Measurements from ENCODE around the gene MTCL1. TPM values are rescaled to one million over a fixed set of nuclear protein-coding genes. Genes with fewer than 3 reads are reported as not detected.

MTCL1 gene
- total RNA-seq, 1 donor, result 59.6 TPM

DNA sequence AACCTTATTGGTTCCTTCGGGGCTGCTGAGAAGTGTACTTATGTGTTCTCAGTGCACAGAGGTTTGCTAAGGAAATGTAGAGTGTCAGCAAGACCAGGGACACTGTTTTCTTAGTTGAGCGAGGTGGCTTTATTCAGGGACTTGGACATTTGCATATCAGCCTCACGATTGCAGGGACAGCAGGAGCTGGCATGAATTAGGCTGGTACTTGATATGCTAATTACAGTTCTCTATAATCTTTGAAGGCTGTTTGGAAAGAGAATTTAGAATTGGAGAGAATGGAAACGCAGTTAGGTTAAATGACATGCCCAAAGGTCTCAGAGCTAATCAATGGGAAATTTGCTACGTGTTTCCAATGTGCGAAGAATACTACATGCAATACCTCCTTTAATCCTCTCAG is 18.7 kb upstream of the MTCL1 start:
- TF ChIP-seq, protein P1, sequence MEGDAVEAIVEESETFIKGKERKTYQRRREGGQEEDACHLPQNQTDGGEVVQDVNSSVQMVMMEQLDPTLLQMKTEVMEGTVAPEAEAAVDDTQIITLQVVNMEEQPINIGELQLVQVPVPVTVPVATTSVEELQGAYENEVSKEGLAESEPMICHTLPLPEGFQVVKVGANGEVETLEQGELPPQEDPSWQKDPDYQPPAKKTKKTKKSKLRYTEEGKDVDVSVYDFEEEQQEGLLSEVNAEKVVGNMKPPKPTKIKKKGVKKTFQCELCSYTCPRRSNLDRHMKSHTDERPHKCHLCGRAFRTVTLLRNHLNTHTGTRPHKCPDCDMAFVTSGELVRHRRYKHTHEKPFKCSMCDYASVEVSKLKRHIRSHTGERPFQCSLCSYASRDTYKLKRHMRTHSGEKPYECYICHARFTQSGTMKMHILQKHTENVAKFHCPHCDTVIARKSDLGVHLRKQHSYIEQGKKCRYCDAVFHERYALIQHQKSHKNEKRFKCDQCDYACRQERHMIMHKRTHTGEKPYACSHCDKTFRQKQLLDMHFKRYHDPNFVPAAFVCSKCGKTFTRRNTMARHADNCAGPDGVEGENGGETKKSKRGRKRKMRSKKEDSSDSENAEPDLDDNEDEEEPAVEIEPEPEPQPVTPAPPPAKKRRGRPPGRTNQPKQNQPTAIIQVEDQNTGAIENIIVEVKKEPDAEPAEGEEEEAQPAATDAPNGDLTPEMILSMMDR (IDR thresholded peaks at IDR 0.05; ENCODE audit: insufficient read depth, low read depth, low read length), result no peak
- no peak overlapping the region for H3K4me3 ChIP-seq (ENCODE audit: low read depth, low read length)
- no peak for DNase-seq (ENCODE audit: low read depth)

DNA sequence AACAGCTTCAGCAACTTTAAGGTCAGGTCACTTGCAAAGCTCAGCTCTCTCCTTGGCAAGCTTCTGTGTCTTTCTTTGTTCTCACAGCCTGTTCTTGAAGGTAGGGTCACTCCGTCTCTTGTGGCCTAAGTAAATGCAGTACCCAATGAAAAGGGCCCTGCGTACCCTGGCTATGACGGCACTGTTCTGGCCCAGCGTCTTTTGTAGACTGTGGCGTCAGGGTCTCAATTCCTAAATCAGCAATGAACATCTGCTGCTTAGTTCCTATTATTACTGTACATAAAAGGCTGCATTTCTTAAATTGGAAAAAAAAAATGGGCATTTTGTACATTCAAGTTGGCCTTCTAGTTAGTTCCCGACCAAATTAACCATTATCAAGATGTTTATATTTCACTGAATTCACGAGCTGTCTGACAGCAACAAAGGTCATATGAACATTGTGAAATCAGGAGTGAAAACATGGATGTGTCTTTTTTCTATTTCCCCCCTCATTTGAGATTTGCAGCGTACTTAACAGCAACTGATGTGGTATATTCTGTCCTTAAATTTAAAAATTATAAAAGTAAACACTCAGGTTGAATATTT is 17.0 kb upstream of the MTCL1 start:
- DNase-seq (ENCODE audit: low read depth), result peak; percentile 77

DNA sequence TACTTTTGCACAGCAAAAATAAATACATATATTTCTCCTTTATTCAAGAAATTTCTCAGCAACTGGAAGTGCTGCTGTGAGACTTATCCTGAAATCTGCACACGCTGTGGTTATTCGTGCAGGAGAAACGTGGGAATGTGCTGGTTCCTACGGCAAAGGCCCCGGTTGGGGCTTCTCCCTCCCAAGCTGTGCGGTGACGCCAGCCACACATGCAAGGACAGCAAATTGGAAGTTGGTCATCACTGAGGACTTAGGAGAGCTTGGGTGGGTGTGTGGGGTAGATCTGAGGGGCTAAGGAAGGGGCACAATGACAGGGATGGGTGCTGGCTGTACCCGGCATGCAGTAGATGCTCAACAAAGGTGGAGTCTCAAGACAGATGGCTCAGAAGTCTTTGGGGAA is 16.5 kb upstream of the MTCL1 start:
- DNase-seq (ENCODE audit: low read depth), result peak; percentile 51
- H3K4me3 ChIP-seq (ENCODE audit: low read depth, low read length), result no peak overlapping the region
- TF ChIP-seq, protein P1 (IDR thresholded peaks at IDR 0.05; ENCODE audit: insufficient read depth, low read depth, low read length), result no peak

More for the DNA sequence above, 17.0 kb upstream of the MTCL1 start:
- TF ChIP-seq, protein P1 (IDR thresholded peaks at IDR 0.05; ENCODE audit: insufficient read depth, low read depth, low read length), result no peak
- H3K4me3 ChIP-seq (ENCODE audit: low read depth, low read length), result no peak overlapping the region

DNA sequence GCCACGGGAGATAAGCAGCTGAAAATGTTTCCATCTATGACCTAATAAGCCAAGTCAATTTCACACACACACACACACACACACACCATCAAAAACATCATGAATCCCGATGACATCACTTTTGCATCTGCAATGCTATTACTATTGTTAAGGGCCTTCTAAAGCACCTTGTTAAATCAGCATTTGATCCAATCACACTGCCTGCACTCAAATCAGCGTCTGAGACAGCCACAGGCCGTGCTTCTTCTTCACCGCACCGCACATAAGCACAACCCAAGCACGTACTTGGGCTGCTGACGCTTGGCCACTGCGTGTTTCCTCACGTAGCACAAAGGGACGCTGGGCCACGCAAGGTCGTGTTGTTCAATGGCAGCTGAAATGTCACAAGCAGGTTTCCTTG is 15.8 kb upstream of the MTCL1 start:
- no peak overlapping the region for H3K4me3 ChIP-seq (ENCODE audit: low read depth, low read length)
- TF ChIP-seq, protein P1 (IDR thresholded peaks at IDR 0.05; ENCODE audit: insufficient read depth, low read depth, low read length), result no peak
- no peak for DNase-seq (ENCODE audit: low read depth)

DNA sequence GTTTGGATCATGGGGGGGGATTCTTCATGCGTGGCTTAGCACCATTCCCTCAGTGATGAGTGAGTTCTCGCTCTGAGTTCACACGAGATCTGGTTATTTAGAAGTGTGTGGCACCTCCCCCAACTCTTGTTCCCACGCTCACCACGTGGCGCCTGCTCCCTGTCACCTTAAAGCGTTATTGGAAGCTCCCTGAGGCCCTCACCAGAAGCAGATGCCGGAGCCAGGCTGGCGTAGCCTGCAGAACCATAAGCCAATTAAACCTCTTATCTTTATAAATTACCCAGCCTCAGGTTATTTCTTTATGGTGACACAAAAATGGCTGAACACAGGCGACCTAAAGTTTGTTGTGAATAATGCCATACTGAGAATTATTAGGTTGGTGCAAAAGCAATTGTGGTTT is 10.5 kb upstream of the MTCL1 start:
- TF ChIP-seq, protein P1 (IDR thresholded peaks at IDR 0.05; ENCODE audit: insufficient read depth, low read depth, low read length), result no peak
- no peak overlapping the region for H3K4me3 ChIP-seq (ENCODE audit: low read depth, low read length)
- no peak for DNase-seq (ENCODE audit: low read depth)

DNA sequence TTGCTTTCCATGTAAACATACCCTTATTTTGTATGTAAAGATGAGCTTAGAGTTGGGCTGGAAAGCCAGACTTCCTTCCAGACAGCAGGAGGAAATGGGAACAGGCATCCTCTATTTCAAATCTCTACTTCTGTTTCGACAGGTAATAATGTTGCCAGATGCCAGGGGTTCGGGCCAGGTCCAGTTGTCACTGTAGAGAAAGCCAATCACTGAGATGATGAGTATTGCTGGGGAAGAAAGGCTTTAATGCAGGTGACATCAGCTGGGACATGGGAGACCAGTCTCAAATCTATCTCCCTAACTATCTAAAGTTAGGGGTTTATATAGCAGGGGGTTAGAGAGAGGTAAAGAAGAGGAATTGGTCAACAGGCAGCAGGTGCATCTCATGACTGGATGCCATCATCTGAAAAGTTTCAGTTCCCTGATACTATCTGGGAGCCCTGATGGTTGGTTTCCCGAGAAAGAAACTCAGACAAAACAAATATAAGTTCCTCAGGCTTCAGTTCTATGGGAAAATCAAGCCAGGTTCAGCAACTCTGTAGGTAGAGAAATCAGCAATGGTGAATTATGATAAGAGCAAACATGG is 9.3 kb upstream of the MTCL1 start:
- no peak overlapping the region for H3K4me3 ChIP-seq (ENCODE audit: low read depth, low read length)
- TF ChIP-seq, protein P1 (IDR thresholded peaks at IDR 0.05; ENCODE audit: insufficient read depth, low read depth, low read length), result no peak
- DNase-seq (ENCODE audit: low read depth), result no peak

All from fibroblast of villous mesenchyme (primary cell).